Measurements from ENCODE around the gene GREB1L.

The GREB1L gene

GRCh38 chr18:21386523-21387240 is 144.7 kb downstream of the GREB1L start:
- DNase-seq, result no peak

- no peak for DNase-seq
Measured at GRCh38 chr18:21387886-21388285, 145.9 kb downstream of the GREB1L start.

- DNase-seq, result no peak
Measured at GRCh38 chr18:21389283-21389682, 147.3 kb downstream of the GREB1L start.

GRCh38 chr18:21389903-21390302 is 147.9 kb downstream of the GREB1L start:
- no peak for DNase-seq

- peak; percentile 61 for DNase-seq
Measured at GRCh38 chr18:21391074-21391673, 149.1 kb downstream of the GREB1L start.

GRCh38 chr18:21393986-21394385 is 152.0 kb downstream of the GREB1L start:
- DNase-seq, result no peak

GRCh38 chr18:21398121-21398520 is 156.1 kb downstream of the GREB1L start:
- DNase-seq, result no peak

GRCh38 chr18:21402272-21402671 is 160.2 kb downstream of the GREB1L start:
- DNase-seq, result no peak

GRCh38 chr18:21404426-21404825 is 162.4 kb downstream of the GREB1L start:
- no peak for DNase-seq

- DNase-seq, result no peak
Measured at GRCh38 chr18:21406116-21406515, 164.1 kb downstream of the GREB1L start.

GRCh38 chr18:21408681-21409080 is 166.6 kb downstream of the GREB1L start:
- DNase-seq, result no peak

GRCh38 chr18:21433436-21433835 is 191.4 kb downstream of the GREB1L start:
- peak; percentile 23 for DNase-seq

GRCh38 chr18:21439431-21439846 is 197.4 kb downstream of the GREB1L start:
- DNase-seq, result peak; percentile 93

GRCh38 chr18:21441670-21442069 is 199.6 kb downstream of the GREB1L start:
- DNase-seq, result no peak

GRCh38 chr18:21443776-21444464 is 201.9 kb downstream of the GREB1L start:
- no peak for DNase-seq

- peak; percentile 76 for DNase-seq
Measured at GRCh38 chr18:21444465-21445212, 202.6 kb downstream of the GREB1L start.

GRCh38 chr18:21448299-21448698 is 206.3 kb downstream of the GREB1L start:
- DNase-seq, result no peak

GRCh38 chr18:21449367-21450290 is 207.6 kb downstream of the GREB1L start:
- DNase-seq, result no peak

- no peak for DNase-seq
Measured at GRCh38 chr18:21450503-21450902, 208.5 kb downstream of the GREB1L start.

GRCh38 chr18:21450913-21451312 is 208.9 kb downstream of the GREB1L start:
- DNase-seq, result no peak

- DNase-seq, result no peak
Measured at GRCh38 chr18:21451851-21452250, 209.8 kb downstream of the GREB1L start.

- no peak for DNase-seq
Measured at GRCh38 chr18:21452276-21452780, 210.3 kb downstream of the GREB1L start.

All from kidney glomerular epithelial cell (primary cell).